Muscle layer of colon (tissue), 2 donors: Measurements from ENCODE around the gene TAF10.
A peak's percentile ranks its signal among the peaks of the same experiment; 100 is the strongest.

Source experiments
- H3K27ac ChIP-seq: one replicate; pipeline ENCODE4 v1.7.0; 2013; ENCODE audit warnings: low read depth, mild to moderate bottlenecking, low read length, moderate library complexity
- H3K27me3 ChIP-seq, 2 donors: one replicate each; pipeline ENCODE4 v1.7.0; 2013; ENCODE audit warnings: low read length in 2 of 2, mild to moderate bottlenecking in 2 of 2; ENCODE audit not compliant: insufficient read depth in 2 of 2, control insufficient read depth in 1 of 2
- H3K36me3 ChIP-seq: one replicate; pipeline ENCODE4 v1.7.0; 2013; ENCODE audit warnings: mild to moderate bottlenecking, low read length; ENCODE audit not compliant: insufficient read depth
- H3K4me1 ChIP-seq: one replicate; pipeline ENCODE4 v1.7.0; 2013; ENCODE audit warnings: mild to moderate bottlenecking, low read length; ENCODE audit not compliant: insufficient read depth
- H3K4me3 ChIP-seq, 2 donors: one replicate each; pipeline ENCODE4 v1.7.0; 2013; ENCODE audit warnings: low read length in 2 of 2, low read depth in 1 of 2, mild to moderate bottlenecking in 1 of 2, moderate library complexity in 1 of 2
- H3K9ac ChIP-seq: one replicate; pipeline ENCODE4 v1.7.0; 2013; ENCODE audit warnings: low read length
- H3K9me3 ChIP-seq: one replicate; pipeline ENCODE4 v1.7.0; 2013; ENCODE audit warnings: mild to moderate bottlenecking, low read length
- donor health status: abdominal sarcoma.
- donor health status: Adenocarcinoma of cecum.

TAF10 gene

GRCh38 chr11:6640036-6640984 is 28.3 kb upstream of the TAF10 start:
- Histone ChIP-seq H3K4me3 (no peak overlapping the region), H3K4me1 (peaks cover 50% of the 10 kb centered on the region), H3K27me3 (no peaks in the 10 kb centered on the region), H3K36me3 (peaks cover 28% of the 10 kb centered on the region), H3K27ac (peak overlapping the region; percentile 40), H3K9ac (no peak overlapping the region), H3K9me3 (no peaks in the 10 kb centered on the region)

- H3K4me1 ChIP-seq = peaks cover 55% of the 10 kb centered on the region
- H3K9ac ChIP-seq = no peak overlapping the region
- no peaks in the 10 kb centered on the region for H3K9me3 ChIP-seq
- no peak overlapping the region for H3K4me3 ChIP-seq
- H3K27me3 ChIP-seq = no peaks in the 10 kb centered on the region
- H3K36me3 ChIP-seq = peaks cover 24% of the 10 kb centered on the region
- H3K27ac ChIP-seq = no peak overlapping the region
Observed at GRCh38 chr11:6638429-6638828, 26.4 kb upstream of the TAF10 start.

GRCh38 chr11:6637871-6638270 is 25.9 kb upstream of the TAF10 start:
- Histone ChIP-seq H3K4me3 (no peak overlapping the region), H3K4me1 (peaks cover 55% of the 10 kb centered on the region), H3K9me3 (no peaks in the 10 kb centered on the region), H3K36me3 (peaks cover 30% of the 10 kb centered on the region), H3K9ac (no peak overlapping the region), H3K27ac (peak overlapping the region; percentile 20), H3K27me3 (no peaks in the 10 kb centered on the region)

GRCh38 chr11:6636480-6636879 is 24.5 kb upstream of the TAF10 start:
- H3K4me1 ChIP-seq = peaks cover 55% of the 10 kb centered on the region
- H3K36me3 ChIP-seq = peaks cover 44% of the 10 kb centered on the region
- no peaks in the 10 kb centered on the region for H3K27me3 ChIP-seq
- no peak overlapping the region for H3K9ac ChIP-seq
- H3K4me3 ChIP-seq = no peak overlapping the region
- H3K9me3 ChIP-seq = no peaks in the 10 kb centered on the region
- H3K27ac ChIP-seq = no peak overlapping the region

GRCh38 chr11:6635082-6635932 is 23.3 kb upstream of the TAF10 start:
- H3K4me1 ChIP-seq = peaks cover 55% of the 10 kb centered on the region
- no peaks in the 10 kb centered on the region for H3K9me3 ChIP-seq
- no peak overlapping the region for H3K4me3 ChIP-seq
- peak overlapping the region; percentile 67 for H3K27ac ChIP-seq
- H3K36me3 ChIP-seq = peaks cover 44% of the 10 kb centered on the region
- H3K27me3 ChIP-seq = no peaks in the 10 kb centered on the region
- H3K9ac ChIP-seq = peak overlapping the region; percentile 23

GRCh38 chr11:6634534-6634933 is 22.5 kb upstream of the TAF10 start:
- Histone ChIP-seq H3K9ac (no peak overlapping the region), H3K4me3 (no peak overlapping the region), H3K4me1 (peaks cover 50% of the 10 kb centered on the region), H3K27me3 (no peaks in the 10 kb centered on the region), H3K27ac (peak overlapping the region; percentile 67), H3K36me3 (peaks cover 41% of the 10 kb centered on the region), H3K9me3 (no peaks in the 10 kb centered on the region)

GRCh38 chr11:6633422-6634408 is 21.7 kb upstream of the TAF10 start:
- Histone ChIP-seq H3K4me3 (no peak overlapping the region), H3K27me3 (no peaks in the 10 kb centered on the region), H3K27ac (no peak overlapping the region), H3K9ac (no peak overlapping the region), H3K36me3 (peaks cover 47% of the 10 kb centered on the region), H3K9me3 (no peaks in the 10 kb centered on the region), H3K4me1 (peaks cover 42% of the 10 kb centered on the region)

- Histone ChIP-seq H3K9ac (no peak overlapping the region), H3K27ac (no peak overlapping the region), H3K27me3 (no peaks in the 10 kb centered on the region), H3K9me3 (no peaks in the 10 kb centered on the region), H3K4me1 (peaks cover 29% of the 10 kb centered on the region), H3K4me3 (no peak overlapping the region), H3K36me3 (peaks cover 60% of the 10 kb centered on the region)
Observed at GRCh38 chr11:6632116-6633073, 20.4 kb upstream of the TAF10 start.

- H3K9me3 ChIP-seq = no peaks in the 10 kb centered on the region
- H3K27me3 ChIP-seq = no peaks in the 10 kb centered on the region
- H3K27ac ChIP-seq = no peak overlapping the region
- peaks cover 69% of the 10 kb centered on the region for H3K36me3 ChIP-seq
- no peak overlapping the region for H3K4me3 ChIP-seq
- H3K9ac ChIP-seq = no peak overlapping the region
- H3K4me1 ChIP-seq = peaks cover 19% of the 10 kb centered on the region
Observed at GRCh38 chr11:6631361-6631890, 19.4 kb upstream of the TAF10 start.
